ENCODE results near the gene BAIAP3.

DNA sequence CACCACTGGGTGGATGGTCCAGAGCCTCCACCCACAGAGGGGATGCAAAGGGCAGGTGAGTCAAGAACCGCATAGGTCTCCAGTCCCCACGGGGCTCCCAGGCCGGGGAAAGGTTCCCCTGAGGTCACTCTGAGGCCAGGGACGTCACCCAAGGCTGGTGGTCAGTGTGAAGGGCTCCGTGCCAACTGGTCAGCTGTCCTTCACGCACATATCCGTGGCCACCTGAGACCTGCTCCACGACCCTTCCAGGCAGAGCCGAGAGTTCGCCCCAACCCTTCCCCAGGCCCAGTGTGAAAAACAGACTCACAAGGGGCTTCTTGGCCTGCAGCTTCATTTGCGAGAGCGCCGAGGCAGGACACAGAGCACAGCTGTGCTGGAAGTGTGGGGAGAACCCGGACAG is 15.5 kb downstream of the BAIAP3 start:
- TF ChIP-seq, protein P1, sequence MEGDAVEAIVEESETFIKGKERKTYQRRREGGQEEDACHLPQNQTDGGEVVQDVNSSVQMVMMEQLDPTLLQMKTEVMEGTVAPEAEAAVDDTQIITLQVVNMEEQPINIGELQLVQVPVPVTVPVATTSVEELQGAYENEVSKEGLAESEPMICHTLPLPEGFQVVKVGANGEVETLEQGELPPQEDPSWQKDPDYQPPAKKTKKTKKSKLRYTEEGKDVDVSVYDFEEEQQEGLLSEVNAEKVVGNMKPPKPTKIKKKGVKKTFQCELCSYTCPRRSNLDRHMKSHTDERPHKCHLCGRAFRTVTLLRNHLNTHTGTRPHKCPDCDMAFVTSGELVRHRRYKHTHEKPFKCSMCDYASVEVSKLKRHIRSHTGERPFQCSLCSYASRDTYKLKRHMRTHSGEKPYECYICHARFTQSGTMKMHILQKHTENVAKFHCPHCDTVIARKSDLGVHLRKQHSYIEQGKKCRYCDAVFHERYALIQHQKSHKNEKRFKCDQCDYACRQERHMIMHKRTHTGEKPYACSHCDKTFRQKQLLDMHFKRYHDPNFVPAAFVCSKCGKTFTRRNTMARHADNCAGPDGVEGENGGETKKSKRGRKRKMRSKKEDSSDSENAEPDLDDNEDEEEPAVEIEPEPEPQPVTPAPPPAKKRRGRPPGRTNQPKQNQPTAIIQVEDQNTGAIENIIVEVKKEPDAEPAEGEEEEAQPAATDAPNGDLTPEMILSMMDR (IDR thresholded peaks at IDR 0.05; ENCODE audit: borderline replicate concordance, extremely low read depth, low read length, poor library complexity, severe bottlenecking): no peak
- TF ChIP-seq EZH2 (IDR thresholded peaks at IDR 0.05; ENCODE audit: borderline replicate concordance, low read depth, low read length, severe bottlenecking): no peak
